ENCODE data around the gene DOC2B. TPM values are rescaled to one million over a fixed set of nuclear protein-coding genes. Genes with fewer than 3 reads are reported as not detected.
"Not testable (repeated sequence)": the region's sequence is repeated elsewhere in the genome, so short reads cannot be mapped to it uniquely, and the experiment has no call there.

DOC2B gene
- total RNA-seq, 4 donors from 2014 or later, result 2.0 to 8.7 (median 5.2) TPM

DNA sequence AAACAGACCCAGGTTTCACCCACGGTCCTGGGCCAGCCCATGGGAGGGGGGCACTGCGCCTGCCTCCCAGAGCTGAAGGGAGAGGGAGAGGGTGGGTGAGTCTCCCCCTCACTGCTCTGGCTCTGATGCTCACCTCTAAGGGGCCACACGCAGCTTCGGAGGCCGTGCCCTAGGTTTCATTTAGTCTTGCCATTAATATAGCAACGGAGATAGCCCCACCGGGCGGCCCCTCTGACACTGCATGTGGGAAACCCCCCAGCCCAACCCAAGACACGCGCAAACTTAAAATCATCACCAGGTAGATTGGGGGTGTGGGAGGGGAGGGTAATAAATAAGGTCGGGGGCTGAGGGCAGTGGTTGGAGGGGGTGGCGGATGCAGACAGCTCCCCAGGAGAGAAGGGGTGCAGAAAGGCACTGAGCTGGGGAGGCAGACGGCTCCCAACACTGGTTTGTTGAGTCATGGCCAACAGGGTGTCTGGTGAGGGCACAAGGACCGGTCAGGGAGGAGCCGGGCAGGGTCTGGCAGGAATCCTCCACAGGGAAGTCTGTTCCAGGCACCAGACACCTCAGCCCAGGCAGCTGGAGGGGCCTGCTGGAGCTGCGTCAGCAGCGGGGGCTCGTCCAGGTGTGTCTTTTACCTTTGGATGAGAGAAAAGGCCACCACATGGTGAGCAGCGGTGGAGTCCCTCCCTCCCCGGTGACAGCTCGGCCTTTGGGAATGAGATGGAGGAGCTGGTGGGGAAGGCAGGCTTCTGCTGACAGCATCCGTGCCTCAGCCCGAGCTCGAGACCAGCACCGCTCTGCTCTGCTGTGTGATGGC lies 32.0 kb upstream of the DOC2B start:
- intact Hi-C loops (cut with DNase I; ENCODE audit: low total_unique reads), result no loop called here
- DNase-seq (ENCODE audit: low spot score in 2 of 2), result no peak
- no peak overlapping the region for H3K4me3 ChIP-seq (ENCODE audit: low read depth, poor library complexity, severe bottlenecking)
- TF ChIP-seq, protein P1, sequence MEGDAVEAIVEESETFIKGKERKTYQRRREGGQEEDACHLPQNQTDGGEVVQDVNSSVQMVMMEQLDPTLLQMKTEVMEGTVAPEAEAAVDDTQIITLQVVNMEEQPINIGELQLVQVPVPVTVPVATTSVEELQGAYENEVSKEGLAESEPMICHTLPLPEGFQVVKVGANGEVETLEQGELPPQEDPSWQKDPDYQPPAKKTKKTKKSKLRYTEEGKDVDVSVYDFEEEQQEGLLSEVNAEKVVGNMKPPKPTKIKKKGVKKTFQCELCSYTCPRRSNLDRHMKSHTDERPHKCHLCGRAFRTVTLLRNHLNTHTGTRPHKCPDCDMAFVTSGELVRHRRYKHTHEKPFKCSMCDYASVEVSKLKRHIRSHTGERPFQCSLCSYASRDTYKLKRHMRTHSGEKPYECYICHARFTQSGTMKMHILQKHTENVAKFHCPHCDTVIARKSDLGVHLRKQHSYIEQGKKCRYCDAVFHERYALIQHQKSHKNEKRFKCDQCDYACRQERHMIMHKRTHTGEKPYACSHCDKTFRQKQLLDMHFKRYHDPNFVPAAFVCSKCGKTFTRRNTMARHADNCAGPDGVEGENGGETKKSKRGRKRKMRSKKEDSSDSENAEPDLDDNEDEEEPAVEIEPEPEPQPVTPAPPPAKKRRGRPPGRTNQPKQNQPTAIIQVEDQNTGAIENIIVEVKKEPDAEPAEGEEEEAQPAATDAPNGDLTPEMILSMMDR (IDR thresholded peaks at IDR 0.05), result no peak
- no peak for TF ChIP-seq POLR2A (IDR thresholded peaks at IDR 0.05)
- WGBS, 2 donors, result 91 to 94% methylated on average over 24 to 25 of the region's 25 CpGs

DNA sequence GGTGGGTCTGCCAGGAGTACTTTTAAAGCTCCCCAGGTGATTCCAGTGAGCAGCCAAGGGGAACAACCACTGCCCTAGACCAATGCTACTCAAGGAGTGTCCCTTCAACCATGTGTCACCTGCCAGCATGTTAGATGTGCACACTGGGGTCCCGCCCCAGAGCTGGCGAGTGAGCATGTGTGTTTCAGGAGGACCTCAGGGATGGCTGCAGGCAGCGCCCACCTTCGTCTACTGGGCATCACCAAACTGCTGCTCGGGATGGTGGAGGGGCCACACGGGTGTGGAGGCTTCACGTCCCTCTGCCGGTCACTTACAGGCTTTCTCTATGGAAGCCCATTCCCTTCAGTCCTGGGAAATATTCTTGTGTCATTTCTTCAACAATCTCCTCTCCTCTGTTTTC lies 29.0 kb upstream of the DOC2B start:
- no peak for DNase-seq (ENCODE audit: low spot score in 2 of 2)
- no peak overlapping the region for H3K4me3 ChIP-seq (ENCODE audit: low read depth, poor library complexity, severe bottlenecking)
- no peak for TF ChIP-seq POLR2A (IDR thresholded peaks at IDR 0.05)
- 98% methylated on average over 8 of the region's 8 CpGs for WGBS, 2 donors
- intact Hi-C loops (cut with DNase I; ENCODE audit: low total_unique reads), result no loop called here

DNA sequence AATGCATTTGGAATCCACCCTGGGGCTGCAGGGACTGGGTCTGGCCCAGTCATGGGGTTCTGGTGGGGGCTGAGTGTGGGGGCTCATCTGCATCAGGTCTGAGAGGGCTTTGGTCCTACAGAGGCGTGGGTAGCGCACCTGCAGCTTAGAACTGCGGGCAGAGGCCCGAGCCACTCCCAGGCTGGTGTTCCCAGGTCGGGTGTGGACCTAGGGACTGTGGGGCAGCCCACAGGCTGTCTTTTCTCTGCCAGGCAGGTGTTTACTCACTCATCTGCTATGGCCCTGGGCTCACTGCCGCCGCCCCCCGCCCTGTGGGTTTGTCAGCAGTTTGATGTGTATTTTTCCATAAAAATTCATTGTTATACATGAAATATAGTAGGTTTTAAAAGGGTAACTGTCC lies 27.0 kb upstream of the DOC2B start:
- 73 to 75% methylated on average over 8 of the region's 8 CpGs for WGBS, 2 donors
- TF ChIP-seq, protein P1 (IDR thresholded peaks at IDR 0.05), result no peak
- TF ChIP-seq POLR2A (IDR thresholded peaks at IDR 0.05), result no peak
- intact Hi-C loops (cut with DNase I; ENCODE audit: low total_unique reads), result no loop called here
- no peak overlapping the region for H3K4me3 ChIP-seq (ENCODE audit: low read depth, poor library complexity, severe bottlenecking)
- no peak for DNase-seq (ENCODE audit: low spot score in 2 of 2)

DNA sequence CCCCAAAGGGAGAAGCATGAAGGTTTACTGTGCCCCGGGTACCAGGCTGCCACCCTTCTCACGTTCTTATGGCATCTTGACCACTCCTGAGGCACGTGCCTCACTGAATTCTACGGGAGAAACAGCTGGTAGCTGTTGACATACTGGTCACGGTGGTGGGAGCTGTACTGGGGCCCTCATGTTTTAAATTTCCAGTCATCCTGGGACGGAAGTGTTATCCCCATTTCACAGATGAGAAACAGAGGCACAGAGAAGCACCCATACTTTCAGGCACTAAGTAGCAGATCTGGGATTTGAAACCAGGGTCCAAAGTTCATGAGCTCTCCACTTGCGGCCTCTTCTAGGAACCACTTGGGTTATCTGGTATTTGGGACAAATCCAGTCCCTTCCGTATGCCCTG lies 26.3 kb upstream of the DOC2B start:
- 83 to 95% methylated on average over 8 of the region's 8 CpGs for WGBS, 2 donors
- intact Hi-C loops (cut with DNase I; ENCODE audit: low total_unique reads), result no loop called here

DNA sequence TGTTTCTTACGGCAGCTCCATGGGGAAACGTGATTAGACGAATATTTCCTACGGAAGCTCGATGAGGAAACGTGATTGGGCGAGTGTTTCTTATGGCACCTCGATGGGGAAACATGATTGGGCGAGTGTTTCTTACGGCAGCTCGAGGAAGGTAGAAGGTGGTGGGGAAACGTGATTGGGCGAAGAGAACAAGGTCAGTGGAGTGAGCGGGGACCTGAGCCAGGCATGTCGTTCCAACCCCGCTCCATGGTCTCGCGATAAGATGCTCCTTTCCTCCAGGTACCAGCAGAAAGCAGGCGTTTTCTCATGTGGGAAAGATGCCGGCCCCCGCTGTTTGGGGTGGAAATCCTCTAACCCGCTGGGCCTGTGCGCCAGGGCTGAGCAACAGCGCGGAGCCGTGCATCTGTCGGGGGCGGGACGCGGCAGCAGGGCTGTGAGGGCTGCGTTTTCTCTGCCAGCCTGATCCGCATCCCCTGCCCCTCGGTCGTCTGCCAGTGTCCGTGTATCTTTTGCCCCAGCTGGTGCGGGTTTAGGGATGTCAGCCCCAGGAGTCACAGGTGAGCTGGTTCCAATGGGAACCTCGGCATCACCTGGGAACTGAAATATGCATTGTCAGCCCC lies 25.6 kb upstream of the DOC2B start:
- no peak overlapping the region for H3K4me3 ChIP-seq (ENCODE audit: low read depth, poor library complexity, severe bottlenecking)
- WGBS, 2 donors, result 73 to 97% methylated on average over 37 of the region's 37 CpGs
- DNase-seq (ENCODE audit: low spot score in 2 of 2), result no peak
- intact Hi-C loops (cut with DNase I; ENCODE audit: low total_unique reads), result no loop called here
- TF ChIP-seq, protein P1 (IDR thresholded peaks at IDR 0.05), result no peak
- no peak for TF ChIP-seq POLR2A (IDR thresholded peaks at IDR 0.05)

More for the DNA sequence above, 26.3 kb upstream of the DOC2B start:
- no peak for TF ChIP-seq POLR2A (IDR thresholded peaks at IDR 0.05)
- no peak overlapping the region for H3K4me3 ChIP-seq (ENCODE audit: low read depth, poor library complexity, severe bottlenecking)
- DNase-seq (ENCODE audit: low spot score in 2 of 2), result no peak

DNA sequence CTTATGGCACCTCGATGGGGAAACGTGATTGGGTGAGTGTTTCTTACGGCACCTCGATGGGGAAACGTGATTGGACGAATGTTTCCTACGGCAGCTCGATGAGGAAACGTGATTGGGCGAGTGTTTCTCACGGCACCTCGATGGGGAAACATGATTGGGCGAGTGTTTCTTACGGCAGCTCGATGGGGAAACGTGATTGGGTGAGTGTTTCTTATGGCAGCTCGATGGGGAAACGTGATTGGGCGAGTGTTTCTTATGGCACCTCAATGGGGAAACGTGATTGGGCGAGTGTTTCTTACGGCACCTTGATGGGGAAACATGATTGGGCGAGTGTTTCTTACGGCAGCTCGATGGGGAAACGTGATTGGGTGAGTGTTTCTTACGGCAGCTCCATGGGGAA lies 25.0 kb upstream of the DOC2B start:
- intact Hi-C loops (cut with DNase I; ENCODE audit: low total_unique reads); H3K4me3 ChIP-seq (ENCODE audit: low read depth, poor library complexity, severe bottlenecking); DNase-seq (ENCODE audit: low spot score in 2 of 2): not testable (repeated sequence)
- WGBS, 2 donors, result 91 to 92% methylated on average over 27 of the region's 27 CpGs

DNA sequence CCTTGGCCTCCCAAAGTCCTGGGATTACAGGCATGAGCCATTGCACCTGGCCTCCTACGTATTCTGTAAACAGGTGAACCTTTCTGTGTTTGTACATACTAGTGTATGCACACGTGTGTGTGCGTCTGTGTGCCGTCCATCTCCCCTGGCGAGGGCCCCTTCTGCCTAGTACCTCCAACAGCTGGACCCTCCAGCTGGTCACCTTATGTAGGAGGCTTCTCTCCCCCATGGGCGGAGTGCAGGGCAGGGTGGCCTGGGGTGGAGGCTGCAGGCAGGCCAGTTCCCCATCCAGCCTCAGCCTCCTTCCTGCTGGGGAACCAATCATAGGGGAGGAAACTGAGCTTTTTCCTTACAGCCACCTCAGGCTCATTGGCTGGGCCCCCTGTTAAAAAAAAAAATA lies 24.4 kb upstream of the DOC2B start:
- WGBS, 2 donors, result 74 to 76% methylated on average over 6 of the region's 6 CpGs
- DNase-seq (ENCODE audit: low spot score in 2 of 2), result no peak
- no peak overlapping the region for H3K4me3 ChIP-seq (ENCODE audit: low read depth, poor library complexity, severe bottlenecking)
- no peak for TF ChIP-seq POLR2A (IDR thresholded peaks at IDR 0.05)
- TF ChIP-seq, protein P1 (IDR thresholded peaks at IDR 0.05), result no peak
- intact Hi-C loops (cut with DNase I; ENCODE audit: low total_unique reads), result no loop called here

Measured in lower leg skin (tissue), 4 donors.